ENCODE data around the gene KIAA1549.

KIAA1549 gene

DNA sequence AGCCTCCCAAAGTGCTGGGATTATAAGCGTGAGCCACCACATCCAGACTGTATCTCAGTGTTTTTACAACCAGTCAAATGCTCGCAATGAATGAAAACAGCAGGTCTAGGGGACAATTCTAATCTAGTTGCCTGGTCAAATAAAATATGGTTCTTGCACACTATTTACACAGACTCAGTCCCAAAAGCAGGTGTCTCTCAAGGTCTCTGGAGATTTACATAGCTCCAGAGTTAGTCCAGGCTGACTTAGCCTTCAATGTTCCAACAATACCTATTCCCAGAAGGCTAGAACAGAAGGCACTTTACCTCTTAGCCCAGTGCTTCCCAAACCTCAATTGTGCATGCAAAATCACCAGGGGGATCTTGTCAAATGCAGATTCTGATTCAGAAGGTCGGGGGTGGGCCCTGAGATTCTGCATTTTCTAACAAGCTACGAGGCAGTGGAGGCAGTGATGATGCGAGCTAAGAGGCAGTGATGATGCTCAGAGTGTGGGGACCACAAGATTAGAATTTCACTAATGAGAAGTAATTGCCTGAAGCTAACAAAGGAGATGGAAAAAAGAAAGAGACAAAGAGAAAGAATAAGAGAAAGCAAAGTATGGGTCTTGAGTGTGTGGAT, 6.4 kb downstream of the KIAA1549 start:
- DNase-seq: no peak

DNA sequence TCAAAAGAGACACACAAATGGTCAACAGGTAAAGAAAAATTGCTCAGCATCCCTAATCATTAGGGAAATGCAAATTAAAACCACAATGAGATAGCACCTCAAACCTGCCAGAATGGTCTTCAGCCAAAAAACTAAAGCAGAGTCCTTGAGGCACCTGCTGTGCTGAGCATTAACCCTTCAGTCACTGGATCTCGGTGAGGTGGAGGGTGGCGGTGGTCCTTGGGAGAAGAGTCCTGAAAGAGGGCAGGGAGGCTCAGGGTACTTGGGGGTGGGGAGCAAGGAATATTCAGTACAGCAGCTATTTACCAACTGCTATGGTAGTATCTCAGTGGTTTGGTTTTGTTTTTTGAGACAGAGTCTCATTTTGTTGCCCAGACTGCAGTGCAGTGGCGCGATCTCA, 7.1 kb downstream of the KIAA1549 start:
- no peak for DNase-seq

DNA sequence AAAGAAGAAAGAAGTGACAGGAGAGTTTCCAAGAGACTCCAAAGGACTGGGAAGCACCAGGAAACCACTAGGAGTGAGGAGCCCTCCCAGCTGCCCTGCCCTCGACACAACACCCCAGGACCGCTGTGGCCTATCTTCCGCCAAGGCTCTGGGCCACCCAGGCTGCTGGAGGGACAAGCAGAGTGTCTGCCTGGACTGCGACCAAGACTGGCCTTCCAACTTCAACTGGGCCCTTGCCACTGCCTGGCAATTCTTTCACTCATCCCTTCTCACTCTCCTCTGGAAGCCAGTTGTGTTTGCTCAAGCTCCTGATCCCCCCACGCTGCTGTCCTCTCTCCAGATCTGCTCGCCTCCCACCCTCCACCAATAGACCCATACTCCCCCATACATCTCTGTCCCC, 10.2 kb downstream of the KIAA1549 start:
- no peak for DNase-seq

- no peak for DNase-seq
Observed at GRCh38 chr7:138970446-138970845, 10.7 kb downstream of the KIAA1549 start.

GRCh38 chr7:138967159-138967558, 14.0 kb downstream of the KIAA1549 start:
- no peak for DNase-seq

DNA sequence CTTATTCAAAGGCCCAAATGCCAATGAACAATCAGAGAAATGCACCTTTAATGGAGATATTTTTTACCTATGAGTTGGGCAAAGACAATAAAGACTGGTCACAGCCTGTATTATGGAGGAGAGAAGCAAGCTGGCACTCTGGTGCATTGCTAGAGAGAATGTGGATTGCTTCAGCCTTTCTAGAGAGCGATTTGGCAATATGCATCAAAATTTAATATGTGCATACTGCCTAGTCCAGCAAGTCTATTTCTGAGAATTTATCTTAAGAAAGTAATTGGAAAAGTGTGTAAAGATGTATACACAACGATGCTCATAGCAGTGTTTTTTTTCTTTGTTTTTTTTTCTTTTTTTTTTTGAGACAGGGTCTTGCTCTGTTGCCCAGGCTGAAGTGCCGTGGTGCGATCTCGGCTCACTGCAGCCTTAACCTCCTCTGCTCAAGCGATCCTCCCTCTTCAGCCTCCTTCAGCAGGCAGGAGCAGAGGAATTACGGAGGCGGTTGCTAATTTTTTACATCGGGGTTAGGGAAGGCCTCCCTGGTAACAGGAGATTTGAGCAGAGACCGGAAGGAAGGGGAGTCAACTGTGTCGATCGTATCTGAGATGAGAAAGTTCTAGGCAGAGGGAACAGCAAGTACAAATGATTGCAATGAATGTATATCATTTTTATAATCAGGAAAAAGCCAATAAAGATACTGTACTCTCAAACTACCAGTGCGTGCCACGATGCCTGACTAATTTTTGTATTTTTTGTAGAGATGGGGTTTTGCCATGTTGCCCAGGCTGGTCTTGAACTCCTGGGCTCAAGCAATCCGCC, 16.4 kb downstream of the KIAA1549 start:
- no peak for DNase-seq

GRCh38 chr7:138963675-138964074, 17.5 kb downstream of the KIAA1549 start:
- no peak for DNase-seq

DNA sequence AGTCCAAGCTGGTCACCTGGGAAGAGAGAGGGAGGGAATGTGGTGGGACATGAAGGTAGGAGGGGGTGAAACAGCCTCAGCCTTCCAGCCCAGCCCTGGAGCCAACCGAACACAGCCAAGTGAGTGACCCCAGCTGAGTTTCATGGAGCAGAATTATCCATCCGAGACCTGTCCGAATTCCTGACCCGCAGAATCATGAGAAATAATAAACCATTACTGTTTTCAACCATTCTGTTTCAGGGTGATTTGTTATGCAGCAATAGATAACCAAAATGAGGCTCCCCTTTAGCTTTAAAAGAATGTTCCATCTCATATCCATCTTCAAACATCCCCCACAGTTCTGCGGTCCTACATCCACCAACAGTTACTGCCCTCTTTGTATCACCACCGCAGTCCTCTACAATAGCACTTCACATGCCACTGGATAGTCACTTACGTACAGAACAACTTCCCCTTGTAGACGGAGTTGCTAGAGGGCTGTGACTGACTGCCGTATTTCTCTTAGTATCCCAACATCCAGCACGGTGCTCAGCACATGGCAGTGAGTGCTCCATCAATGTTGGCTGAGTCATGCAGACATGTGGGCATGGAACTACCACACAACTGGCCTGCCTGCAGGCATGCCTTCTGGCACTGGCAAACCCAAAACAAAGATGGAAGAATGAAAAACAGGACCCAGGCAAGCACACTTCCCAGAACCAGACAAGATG, 18.5 kb downstream of the KIAA1549 start:
- no peak for DNase-seq

DNA sequence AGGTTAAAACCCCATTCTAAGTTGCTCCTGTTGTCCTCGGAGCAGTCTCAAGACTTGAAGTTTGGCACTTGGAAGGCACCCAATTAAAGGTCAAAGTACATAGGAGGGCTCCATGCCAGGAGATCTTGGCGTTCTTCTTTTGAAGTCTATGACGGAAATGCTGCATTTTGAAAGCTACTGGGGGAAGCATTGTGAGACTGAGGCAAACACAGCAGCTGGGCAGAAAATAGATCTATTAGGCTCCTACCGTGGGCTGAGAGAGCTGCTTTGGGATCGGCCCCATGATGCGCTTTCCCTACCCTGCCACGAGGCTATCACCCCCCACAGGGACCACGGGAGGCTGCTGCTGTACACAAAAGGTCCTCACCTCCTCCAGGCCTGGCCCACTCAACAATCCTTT, 20.0 kb downstream of the KIAA1549 start:
- DNase-seq: peak in 1 of 2 experiments; percentile 62

DNA sequence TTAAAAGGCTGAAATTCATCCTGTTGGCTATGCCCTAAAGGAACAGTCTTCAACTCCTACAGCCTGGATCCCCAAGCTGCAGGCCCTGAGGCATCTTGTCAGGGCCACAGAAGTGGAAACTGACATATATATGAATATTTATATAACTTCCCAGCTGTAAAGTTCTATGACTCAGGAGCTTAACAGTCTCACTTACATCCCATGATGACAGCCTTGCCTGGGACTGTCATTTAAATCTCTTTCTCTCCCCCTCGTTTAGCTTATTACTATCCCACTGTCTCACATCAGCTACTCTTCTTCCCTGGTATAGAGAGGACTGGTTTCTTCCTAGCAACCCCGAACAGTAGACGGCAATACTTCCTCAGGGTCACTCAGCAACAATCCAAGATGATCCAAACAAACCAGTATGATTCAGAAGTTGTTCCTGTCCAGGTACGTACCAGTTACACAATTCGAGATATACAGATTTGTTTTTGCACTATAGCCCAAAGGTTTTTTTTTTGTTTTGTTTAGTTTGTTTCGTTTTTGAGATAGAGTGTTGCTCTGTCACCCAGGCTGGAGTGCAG, 22.7 kb downstream of the KIAA1549 start:
- DNase-seq: no peak

DNA sequence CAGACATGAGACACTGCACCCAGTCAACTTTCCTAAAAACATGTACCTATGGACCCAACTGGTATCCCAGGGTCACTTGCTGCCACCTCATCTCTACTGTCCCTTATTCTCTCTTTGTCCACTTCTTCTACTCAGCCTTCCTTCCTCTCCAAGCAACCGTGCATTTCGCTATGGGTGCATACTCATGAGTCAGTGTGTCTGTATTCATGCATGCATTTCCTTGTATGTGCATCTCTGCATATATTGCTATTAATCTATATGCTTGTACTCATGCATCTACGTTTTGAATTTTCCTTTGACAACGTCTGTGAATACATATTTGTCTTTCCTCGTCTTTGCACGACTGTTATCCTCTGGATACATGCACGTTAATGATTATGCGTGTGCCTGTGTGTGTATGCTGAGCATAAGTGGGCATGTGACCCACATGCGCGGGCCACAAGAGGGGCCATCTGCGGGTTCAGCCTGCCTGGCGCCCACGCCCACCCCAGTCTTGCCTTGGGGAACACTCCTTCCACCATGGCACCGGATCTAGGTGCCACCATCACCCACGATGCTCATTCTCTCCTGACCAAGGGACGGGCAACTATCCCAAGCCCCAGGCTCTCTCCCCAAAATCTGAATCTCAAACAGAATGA, 23.3 kb downstream of the KIAA1549 start:
- no peak for DNase-seq

GRCh38 chr7:138957217-138957616, 24.0 kb downstream of the KIAA1549 start:
- no peak for DNase-seq

GRCh38 chr7:138954545-138955475, 26.4 kb downstream of the KIAA1549 start:
- DNase-seq: no peak

GRCh38 chr7:138952791-138953190, 28.4 kb downstream of the KIAA1549 start:
- DNase-seq: no peak

DNA sequence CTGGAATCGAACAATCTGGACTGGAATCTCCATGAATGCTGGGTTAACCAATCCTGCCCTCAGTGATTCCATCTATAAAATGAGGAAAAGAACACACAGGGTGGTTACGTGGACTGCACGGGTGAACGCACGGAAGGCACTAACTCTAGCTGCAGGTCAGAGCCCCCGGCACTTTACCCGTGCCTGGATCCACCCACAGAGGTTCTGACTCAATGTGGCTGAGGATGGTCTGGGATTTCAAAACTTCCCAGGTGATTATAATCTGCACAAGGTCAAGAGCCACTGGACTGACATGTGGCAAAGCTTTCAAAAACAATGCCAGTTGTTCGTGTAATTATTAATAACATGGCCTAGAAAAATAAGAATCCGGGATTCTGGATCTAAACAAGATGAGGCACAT, 29.2 kb downstream of the KIAA1549 start:
- DNase-seq: no peak

DNA sequence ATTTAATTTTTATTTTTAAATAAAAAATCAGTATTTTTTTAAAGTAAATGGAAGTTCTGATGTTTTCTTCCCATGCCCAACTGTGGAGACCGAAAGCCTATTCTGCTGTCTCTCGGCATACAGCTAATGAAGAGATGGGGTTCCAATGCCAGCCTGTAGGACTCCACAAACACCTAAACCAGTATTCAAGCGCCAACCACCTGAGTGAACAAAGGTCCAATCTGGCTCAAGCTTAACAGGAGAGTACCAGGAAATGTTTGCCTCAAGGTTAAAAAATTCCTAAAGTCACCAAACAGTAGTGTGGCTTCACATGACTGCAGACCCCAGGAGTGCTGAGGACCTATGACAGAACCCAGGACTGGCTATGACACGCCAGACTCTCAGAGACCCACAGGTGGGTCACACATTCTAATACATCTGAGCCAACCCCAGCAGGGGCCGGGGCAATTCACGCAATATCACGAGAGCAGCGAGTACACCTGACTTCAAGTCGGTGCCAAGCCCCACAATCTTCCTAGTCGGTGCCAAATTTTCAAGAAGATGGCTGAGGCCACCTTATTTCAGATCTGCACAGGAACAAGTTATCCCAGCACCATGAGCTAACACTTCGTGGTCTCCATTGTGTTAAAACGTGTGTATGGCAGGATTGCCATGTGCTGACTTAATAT, 31.6 kb downstream of the KIAA1549 start:
- no peak for DNase-seq

- no peak for DNase-seq
Observed at GRCh38 chr7:138948403-138948802, 32.8 kb downstream of the KIAA1549 start.

DNA sequence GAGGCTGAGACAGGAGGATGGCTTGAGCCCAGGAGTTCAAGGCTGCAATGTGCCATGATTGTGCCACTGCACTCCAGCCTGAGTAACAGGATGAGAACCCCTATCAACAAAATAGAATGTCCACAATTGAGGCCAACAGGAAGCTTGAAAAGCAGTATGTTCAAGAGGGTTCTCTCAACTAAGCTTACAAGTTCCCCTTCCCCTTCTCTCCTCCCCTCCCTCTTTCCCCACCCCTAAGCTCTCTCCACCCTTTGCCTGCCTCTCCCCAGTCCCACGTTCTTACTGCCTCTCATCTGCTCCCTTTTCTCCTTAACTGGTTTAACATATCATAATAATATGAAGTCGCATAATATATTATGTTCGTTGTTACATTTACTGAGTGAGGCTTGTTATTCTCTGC, 35.4 kb downstream of the KIAA1549 start:
- DNase-seq: no peak

DNA sequence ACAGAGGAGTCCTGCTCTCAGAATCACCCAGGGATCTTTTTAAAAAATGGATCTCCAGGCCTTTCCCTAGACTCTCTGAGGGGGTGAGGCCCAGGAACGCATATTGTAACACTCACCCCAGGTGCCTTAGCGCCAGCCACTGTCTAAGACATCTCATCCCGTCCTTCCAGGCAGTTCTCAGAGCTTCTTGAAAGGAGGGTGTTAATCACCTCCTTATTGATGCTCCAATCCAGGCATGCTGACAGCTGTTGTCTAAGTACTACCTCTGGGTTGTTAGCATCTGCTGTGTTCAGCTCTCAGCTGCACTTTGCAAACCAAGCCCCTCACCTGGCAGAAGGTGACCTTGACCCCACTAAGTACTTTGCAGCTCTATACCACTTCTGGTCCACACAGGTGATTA, 36.0 kb downstream of the KIAA1549 start:
- DNase-seq: no peak

- no peak for DNase-seq
Observed at GRCh38 chr7:138944592-138944991, 36.6 kb downstream of the KIAA1549 start.

GRCh38 chr7:138943061-138943460, 38.1 kb downstream of the KIAA1549 start:
- DNase-seq: no peak
